Tongue (tissue), 2 donors: Measurements from ENCODE around the gene ARL6IP1. TPM values are rescaled to one million over a fixed set of nuclear protein-coding genes. Genes with fewer than 3 reads are reported as not detected.
A peak's percentile ranks its signal among the peaks of the same experiment; 100 is the strongest.

Experiments
- DNase-seq: peaks from one replicate; pipeline ENCODE4 v3.0.0-alpha.2; 2015
- total RNA-seq: library from RNA; depleted of rRNA; stranded (reverse); fragments of >200 nt; gene quantifications from one replicate; pipeline ENCODE4 v1.2.3, GENCODE V29; 2014

The ARL6IP1 gene
- 150 TPM for total RNA-seq

DNA sequence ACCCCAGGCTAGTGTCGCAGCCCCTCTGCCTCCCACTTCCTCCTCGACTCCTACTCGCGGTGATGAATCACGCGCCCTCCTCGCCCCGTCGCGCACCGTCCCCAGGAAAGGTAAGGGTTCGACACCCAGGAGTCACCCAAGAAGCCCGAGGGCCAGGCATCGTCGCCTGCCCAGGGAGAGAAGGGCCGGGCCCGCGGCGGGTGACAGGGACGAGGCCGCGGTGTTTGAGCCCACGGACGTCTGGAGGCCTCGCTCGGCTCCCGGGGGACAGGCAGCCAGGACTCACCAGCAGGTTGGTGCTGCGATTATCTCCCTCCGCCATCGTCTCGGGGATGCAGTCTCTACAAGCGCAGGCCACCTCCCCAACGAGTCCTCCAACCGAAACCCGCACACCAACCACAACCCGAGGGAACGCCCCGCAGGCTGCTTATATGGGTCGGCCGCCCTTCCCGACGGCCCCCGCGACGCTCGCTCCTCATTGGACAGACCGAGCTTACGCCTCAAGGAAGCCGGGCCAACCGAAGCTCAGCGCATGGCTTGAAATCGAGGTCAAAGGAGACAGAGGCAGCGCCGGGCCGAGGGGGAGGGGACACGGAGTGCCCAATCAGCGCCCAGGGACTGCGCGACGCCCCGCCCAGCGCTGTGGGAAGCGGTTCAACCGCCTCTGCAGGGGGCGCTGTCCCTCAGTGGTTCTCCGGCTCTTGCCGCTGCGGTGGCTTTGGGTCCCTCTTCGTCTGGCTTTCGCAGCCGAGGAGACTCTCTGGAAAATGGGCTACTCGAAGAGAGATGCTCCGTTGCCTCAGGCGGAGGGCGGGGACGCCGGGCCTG lies at the start of gene ARL6IP1:
ARL6IP1 (minus strand) TSS at position 405 of the 828 bp plus-strand sequence; CDS start at position 322, 83 bp downstream.
- peak; percentile 100 for DNase-seq

DNA sequence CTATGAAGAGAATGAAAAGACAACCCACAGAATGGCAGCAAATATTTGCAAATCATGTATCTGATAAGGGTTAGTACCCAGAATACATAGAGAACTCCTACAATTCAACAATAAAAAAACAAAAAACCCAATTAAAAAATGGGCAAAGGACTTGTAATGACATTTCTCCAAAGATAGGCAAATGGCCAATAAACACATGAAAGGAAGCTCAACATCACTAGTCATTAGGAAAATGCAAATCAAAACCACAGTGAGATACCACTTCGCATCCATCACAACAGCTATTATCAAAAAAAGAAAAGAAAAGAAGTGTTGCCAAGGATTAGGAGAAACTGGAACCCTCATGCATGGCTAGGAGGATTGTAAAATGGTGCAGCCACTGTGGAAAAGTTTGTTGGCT lies 45.1 kb upstream of the ARL6IP1 start:
- DNase-seq: no peak

GRCh38 chr16:18842565-18842964 lies 41.2 kb upstream of the ARL6IP1 start:
- DNase-seq: no peak

DNA sequence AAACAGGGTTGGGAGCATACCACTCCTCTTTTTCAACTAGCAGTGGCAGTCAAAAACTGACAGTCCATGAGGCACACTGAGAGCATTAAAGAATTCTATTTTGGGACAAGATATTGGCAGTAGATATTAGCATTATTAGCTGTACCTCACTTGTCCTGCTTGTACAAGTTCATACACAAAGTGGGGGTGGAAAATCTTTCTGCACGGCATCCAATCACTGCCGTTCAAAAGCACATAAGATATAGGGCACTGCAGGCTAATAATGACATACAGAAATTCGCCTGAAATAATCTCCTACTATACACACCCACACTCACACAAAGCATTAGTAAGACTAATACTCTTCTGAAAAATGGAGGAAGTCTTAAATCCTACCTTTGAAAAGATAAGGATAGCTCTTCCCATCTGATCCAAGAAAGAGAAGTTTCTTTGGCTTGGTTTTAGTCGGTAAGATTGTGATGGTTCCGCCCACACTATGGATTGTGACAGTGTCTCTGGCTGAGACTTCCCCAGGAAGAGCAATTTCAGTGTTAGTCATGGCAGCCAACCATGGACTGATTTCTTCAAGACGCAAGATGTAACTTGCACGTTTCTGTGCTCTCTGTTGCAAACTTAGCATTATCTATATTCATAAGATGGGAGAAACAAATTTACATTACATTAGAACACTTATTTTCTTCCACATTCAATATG lies 40.6 kb upstream of the ARL6IP1 start:
- DNase-seq: no peak

DNA sequence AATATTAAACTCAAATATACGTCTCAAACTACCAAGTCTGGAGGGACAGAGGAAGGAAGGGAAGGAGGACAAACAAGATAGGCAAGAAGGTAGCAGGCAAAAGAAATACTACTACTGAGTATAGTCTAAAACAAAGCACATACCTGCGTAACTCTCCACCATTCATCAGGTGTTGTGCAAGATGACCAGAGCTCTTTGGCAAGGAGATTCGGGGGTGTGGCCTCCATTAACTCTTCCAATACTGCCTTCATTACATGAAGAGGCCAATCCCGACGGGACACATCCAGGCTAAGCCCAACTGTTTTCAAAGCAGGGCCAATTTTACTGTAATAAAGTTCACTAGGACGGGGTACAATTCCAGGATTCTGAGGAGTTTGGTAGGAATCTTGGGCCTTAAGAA lies 38.2 kb upstream of the ARL6IP1 start:
- no peak for DNase-seq

GRCh38 chr16:18836702-18837101 lies 35.4 kb upstream of the ARL6IP1 start:
- no peak for DNase-seq

GRCh38 chr16:18834864-18835263 lies 33.5 kb upstream of the ARL6IP1 start:
- no peak for DNase-seq

DNA sequence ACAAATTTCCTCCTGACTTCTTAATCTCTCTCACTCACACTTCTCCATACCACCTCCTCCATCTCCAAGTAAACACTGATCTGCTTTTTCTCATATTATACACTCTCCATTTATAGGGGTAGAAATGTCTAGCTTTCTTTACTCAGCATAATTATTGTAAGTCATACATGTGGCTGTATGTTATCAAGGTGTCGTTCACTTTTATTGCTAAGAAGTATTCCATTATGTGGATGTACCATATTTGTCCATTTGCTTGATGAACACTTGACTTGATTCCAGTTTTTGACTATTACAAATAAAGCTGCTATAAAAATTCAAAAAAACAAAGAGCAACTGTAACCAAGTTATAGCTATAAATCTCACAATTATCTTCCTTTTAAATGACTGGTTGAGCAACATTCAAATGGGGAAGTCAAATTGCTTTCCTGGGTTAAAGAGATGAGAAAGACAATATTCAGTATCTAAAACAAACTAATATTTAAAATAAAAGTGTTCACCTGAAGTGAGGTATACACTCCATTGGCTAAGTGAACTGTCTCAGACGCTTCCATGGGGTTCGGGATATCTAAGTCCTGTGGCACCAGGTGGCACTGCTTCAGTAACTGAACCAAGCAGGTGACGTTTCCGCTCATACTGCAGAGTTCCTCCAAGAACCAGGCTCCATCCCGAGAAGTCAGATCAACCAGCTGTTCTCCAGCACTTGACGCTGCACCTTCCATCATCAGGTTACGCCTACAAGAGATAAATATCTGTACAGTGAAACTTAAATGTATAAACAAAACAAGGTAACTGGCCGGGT lies 32.6 kb upstream of the ARL6IP1 start:
- DNase-seq: no peak

DNA sequence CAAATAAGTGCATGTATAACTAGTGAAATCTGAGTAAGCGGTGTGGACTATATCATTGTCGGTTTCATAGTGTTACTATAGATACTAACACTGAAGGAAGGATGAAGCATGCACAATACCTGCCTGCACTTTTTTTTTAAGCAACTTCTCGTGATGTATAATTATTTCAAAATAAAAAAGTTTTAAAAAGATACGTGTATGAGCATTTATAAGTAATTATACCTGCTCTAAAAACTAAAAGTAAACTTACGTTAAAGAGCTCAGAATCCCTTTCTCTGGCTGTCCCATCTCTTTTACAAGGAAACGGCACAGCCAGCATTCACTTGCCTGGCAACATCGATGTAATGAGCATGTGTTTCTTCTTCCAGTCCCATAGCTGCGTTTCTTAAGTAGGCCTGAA lies 31.3 kb upstream of the ARL6IP1 start:
- DNase-seq: no peak

GRCh38 chr16:18832006-18832405 lies 30.7 kb upstream of the ARL6IP1 start:
- no peak for DNase-seq

DNA sequence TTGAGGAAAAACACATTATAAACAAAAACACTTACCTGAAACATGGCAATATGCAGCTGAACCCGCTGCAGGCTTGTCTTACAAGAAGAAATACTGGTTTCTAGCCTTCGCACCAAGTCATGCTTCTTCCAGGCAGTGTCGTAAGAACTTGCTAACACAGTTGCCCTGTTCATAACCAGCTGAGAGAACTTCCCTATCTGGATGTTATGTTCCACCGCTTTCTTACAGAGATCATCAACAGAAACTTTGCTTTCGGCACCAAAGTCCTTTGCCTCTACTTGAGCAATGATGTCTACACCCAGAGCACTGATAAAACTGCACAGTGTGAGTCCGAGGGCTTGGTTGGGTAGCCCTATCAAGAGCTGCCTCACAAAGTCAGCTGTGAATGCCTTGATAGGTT lies 27.9 kb upstream of the ARL6IP1 start:
- no peak for DNase-seq

GRCh38 chr16:18827890-18828289 lies 26.5 kb upstream of the ARL6IP1 start:
- no peak for DNase-seq

- DNase-seq: no peak
Observed at GRCh38 chr16:18816286-18816685, 14.9 kb upstream of the ARL6IP1 start.

- no peak for DNase-seq
Observed at GRCh38 chr16:18811925-18812324, 10.6 kb upstream of the ARL6IP1 start.

DNA sequence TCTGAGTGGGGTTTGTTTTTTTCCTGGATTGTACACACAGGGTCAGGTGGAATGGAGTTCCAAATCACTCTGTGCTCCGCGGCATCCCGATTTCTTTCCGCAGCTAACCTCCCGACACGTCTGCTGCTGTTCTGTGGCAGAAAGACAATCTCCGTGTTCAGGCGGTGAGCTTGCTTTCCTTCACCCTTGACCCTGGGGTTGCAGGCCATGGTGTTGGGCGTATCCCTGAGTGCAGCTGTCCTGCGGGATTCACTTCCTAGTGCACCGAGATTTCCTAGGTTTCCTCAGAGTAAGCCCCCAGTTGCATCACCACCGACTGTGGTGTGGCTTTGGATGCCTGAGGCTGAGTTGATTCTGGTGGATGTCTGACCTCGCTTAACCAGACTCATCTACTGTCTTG lies 7.8 kb upstream of the ARL6IP1 start:
- DNase-seq: no peak

DNA sequence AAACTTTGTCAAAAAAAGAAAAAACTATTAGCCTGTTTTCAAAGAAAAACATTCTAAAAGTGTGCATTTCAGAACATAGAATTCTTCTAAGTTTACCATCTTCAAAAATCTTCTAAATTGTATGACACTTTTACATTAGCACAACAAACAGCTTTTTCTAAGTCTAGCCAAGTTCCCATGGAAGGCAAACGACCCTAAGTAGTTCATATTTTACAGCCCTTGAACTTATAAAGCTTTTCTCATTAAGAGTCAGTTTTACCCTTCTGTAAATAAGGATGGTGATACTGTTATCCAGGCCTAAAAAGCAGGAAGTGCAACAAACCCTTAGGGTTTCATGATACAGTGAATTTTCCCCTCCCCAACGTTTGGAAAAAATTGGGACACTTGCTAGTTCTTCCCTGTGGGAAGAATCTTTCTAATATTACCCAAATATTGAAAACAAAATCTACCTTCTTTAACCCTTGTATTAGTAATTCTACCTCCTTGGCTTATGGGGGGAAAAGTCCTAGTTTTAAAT lies 4.0 kb upstream of the ARL6IP1 start:
- no peak for DNase-seq

- DNase-seq: no peak
Observed at GRCh38 chr16:18804540-18804939, 3.2 kb upstream of the ARL6IP1 start.

GRCh38 chr16:18803569-18804462 lies 2.5 kb upstream of the ARL6IP1 start:
- no peak for DNase-seq

GRCh38 chr16:18802767-18803343 lies 1.5 kb upstream of the ARL6IP1 start:
- no peak for DNase-seq

GRCh38 chr16:18800775-18801144 lies 589 bp downstream of the ARL6IP1 start:
- peak; percentile 35 for DNase-seq

GRCh38 chr16:18800293-18800692 lies 1.1 kb downstream of the ARL6IP1 start:
- DNase-seq: no peak
